Measurements from ENCODE around the gene DHX16. TPM values are rescaled to one million over a fixed set of nuclear protein-coding genes. Genes with fewer than 3 reads are reported as not detected.

DHX16 gene
- total and polyA plus RNA-seq, 2 of the 8 experiments (the other 6 are each of a cell fraction or from before 2014, with no cell fraction given): 27.4 to 44.4 TPM

DNA sequence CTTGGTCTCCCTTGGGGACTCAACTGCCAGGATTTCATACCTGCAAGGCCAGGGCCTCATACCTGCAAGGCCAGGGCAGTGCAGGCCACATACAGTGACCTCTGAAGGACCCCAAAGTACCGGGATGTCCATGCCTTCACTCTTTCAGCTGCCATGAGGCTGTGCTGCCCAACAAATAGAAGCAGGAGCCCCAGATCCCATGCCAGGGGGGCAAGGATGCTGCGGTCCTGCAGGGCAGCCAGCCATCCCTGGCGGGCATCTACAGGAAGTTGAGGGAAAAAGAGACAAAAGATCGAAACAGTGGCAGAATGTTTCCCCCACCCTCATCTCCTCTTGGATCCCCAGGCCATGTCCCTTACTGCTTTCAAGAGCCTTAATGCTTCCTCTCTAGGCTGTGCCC is 17.2 kb upstream of the DHX16 start:
- Histone ChIP-seq H3K9ac (replicated peaks in 1 of 4; ENCODE audit: extremely low read depth in 1 of 4, low read depth in 3 of 4, low read length in 3 of 4) (peak overlapping the region in 3 of 4 experiments; percentile 46 to 87 (median 58); a peak in 5 of 7 replicates), H2AK5ac (ENCODE audit: low read depth, low read length) (peak overlapping the region; percentile 69; the same call in 1 of the 2 replicates), H4K20me1 (replicated peaks in 1 of 2; ENCODE audit: control insufficient read depth in 1 of 2, insufficient read depth in 2 of 2, low read length in 2 of 2) (peaks cover 0 to 1% of the 10 kb centered on the region in 2 experiments), H3K9me3 (ENCODE audit: insufficient read depth in 2 of 2, low read depth in 1 of 2, low read length in 1 of 2) (no peaks in the 10 kb centered on the region), H3K4ac (replicated peaks; ENCODE audit: insufficient read length, low read depth, low read length) (peak overlapping the region; percentile 63), H4K91ac (replicated peaks; ENCODE audit: insufficient read length, low read length) (peak overlapping the region; percentile 29), H3K23me2 (ENCODE audit: low read depth, low read length) (peaks cover 13% of the 10 kb centered on the region), H3K23ac (ENCODE audit: insufficient read length) (no peak overlapping the region), H2BK5ac (ENCODE audit: low read depth, low read length) (no peak overlapping the region; the same call in 1 of the 2 replicates), H3K4me1 (replicated peaks in 1 of 4; ENCODE audit: control insufficient read depth in 3 of 4, insufficient read depth in 4 of 4, low read length in 3 of 4) (peaks cover 0 to 28% (median 18%) of the 10 kb centered on the region in 4 experiments; a peak in 6 of 7 replicates), H2BK20ac (ENCODE audit: low read length) (0 out of 2 replicates have a peak overlapping the region, but pooled peaks have one; percentile 15), H2BK15ac (ENCODE audit: low read length) (peak overlapping the region; percentile 10; the same call in 1 of the 2 replicates), H2AFZ (ENCODE audit: low read length) (no peak overlapping the region), H3K79me2 (ENCODE audit: control insufficient read depth in 1 of 2, insufficient read depth in 2 of 2, low read length in 2 of 2) (peaks cover 0 to 9% of the 10 kb centered on the region in 2 experiments; a peak in 3 of 4 replicates), H3K79me1 (ENCODE audit: low read depth, low read length) (peaks cover 4% of the 10 kb centered on the region; the same call in 1 of the 2 replicates), H3K18ac (ENCODE audit: extremely low read depth, low read length) (no peak overlapping the region), H3K4me3 (ENCODE audit: extremely low read depth in 1 of 4, insufficient read depth in 2 of 4, low read depth in 3 of 4, low read length in 4 of 4) (peak overlapping the region; percentile 86 to 92 (median 88)), H3K14ac (ENCODE audit: insufficient read length) (no peak overlapping the region), H3K56ac (replicated peaks; ENCODE audit: insufficient read length, low read depth, low read length) (no peak overlapping the region), H2BK12ac (ENCODE audit: low read depth, low read length) (peak overlapping the region; percentile 89; the same call in 1 of the 2 replicates), H3K27me3 (replicated peaks in 1 of 4; ENCODE audit: control insufficient read depth in 3 of 4, extremely low read depth in 1 of 4, insufficient read depth in 3 of 4, low read length in 3 of 4) (no peaks in the 10 kb centered on the region), H2BK120ac (replicated peaks; ENCODE audit: low read depth, low read length) (no peak overlapping the region), H3K36me3 (ENCODE audit: control insufficient read depth in 2 of 4, insufficient read depth in 4 of 4, low read length in 3 of 4) (no peaks in the 10 kb centered on the region; a peak in 1 of 8 replicates), H4K8ac (ENCODE audit: extremely low read depth, insufficient read depth, low read length) (no peak overlapping the region), H4K5ac (ENCODE audit: insufficient read length, low read depth, low read length) (peak overlapping the region; percentile 42), H3K4me2 (ENCODE audit: insufficient read depth in 1 of 2, low read depth in 2 of 2, low read length in 2 of 2) (peak overlapping the region; percentile 82 to 94), H3K27ac (ENCODE audit: low read depth, low read length) (no peak overlapping the region; the same call in 1 of the 2 replicates)
- no peak for FAIRE-seq
- ChIA-PET POLR2A (ENCODE audit: partially characterized antibody) (interaction anchor here (1.2 to 26.7 kb wide), 8 partner anchors 9 to 79 kb away, joined by 3 to 732 read pairs (median 6); partner anchors contain the start of genes FLOT1, IER3, MDC1 and MRPS18B), CTCF (ENCODE audit: partially characterized antibody) (interaction anchor here (0.5 to 3.7 kb wide), 8 partner anchors 11 to 393 kb away, joined by 3 to 28 read pairs (median 6); partner anchors contain the start of gene MDC1)
- 82% methylated on average over 4 of the region's 4 CpGs; no CpG with 5 or more reads in 1 of the 2 experiments for WGBS, 2 experiments (ENCODE audit: extremely low coverage in 1 of 2, insufficient coverage in 1 of 2, insufficient read length in 1 of 2, insufficient replicate concordance in 2 of 2, low coverage in 1 of 2, low lambda C conversion rate in 2 of 2, missing lambda C conversion rate in 1 of 2)
- no peak for TF ChIP-seq HDAC6 (IDR thresholded peaks at IDR 0.05; ENCODE audit: low read depth, low read length)
- no peak for TF ChIP-seq KDM4A (IDR thresholded peaks at IDR 0.05; ENCODE audit: low read depth, low read length, severe bottlenecking)
- no peak for TF ChIP-seq TAF7 (optimal IDR thresholded peaks at IDR 0.05; ENCODE audit: borderline replicate concordance, low read depth, low read length)
- no peak for TF ChIP-seq RXRA (IDR thresholded peaks at IDR 0.05; ENCODE audit: insufficient read depth, low read depth, low read length)
- TF ChIP-seq RBBP5 (IDR thresholded peaks at IDR 0.05; ENCODE audit: borderline replicate concordance, low read depth, low read length): no peak
- no peak for TF ChIP-seq POLR2A (IDR thresholded peaks at IDR 0.05; ENCODE audit: control extremely low read depth in 1 of 2, low read depth in 2 of 2, low read length in 2 of 2)
- TF ChIP-seq CEBPB (IDR thresholded peaks at IDR 0.05; ENCODE audit: low read depth, low read length): no peak
- TF ChIP-seq BRCA1 (IDR thresholded peaks at IDR 0.05; ENCODE audit: low read depth, low read length): no peak
- no peak for TF ChIP-seq YY1 (IDR thresholded peaks at IDR 0.05; ENCODE audit: low read depth, low read length)
- no peak for DNase-seq (ENCODE audit: low read depth in 1 of 2, low spot score in 2 of 2)

Measured in H1 (cell line).